ENCODE results near the gene LRRC49.

LRRC49 gene

DNA sequence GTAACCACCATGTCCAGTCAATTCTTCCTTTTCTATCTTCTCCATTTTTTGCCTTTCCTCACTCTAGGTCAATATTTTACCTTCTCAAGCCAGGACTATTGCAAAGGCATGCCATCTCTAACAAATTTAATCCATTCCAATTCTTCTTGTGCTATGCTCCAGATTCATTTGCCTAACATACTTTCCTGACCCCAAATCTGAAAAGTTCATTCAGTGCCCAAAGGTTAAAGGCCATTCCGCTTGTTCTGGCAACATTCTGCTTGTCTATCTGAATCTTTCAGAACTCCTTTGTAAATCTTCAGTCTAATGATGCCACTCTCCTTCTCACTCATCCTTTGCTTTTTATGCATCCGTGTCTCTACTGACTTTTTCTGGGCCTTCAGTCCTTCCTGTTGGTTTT, 15.9 kb upstream of the LRRC49 start:
- no peak overlapping the region for H3K27ac ChIP-seq (ENCODE audit: low read length)
- H2AFZ ChIP-seq (ENCODE audit: low read depth, low read length): no peak overlapping the region
- H3K79me2 ChIP-seq (ENCODE audit: insufficient read depth, low read length): no peaks in the 10 kb centered on the region
- peaks cover 2% of the 10 kb centered on the region for H3K27me3 ChIP-seq (ENCODE audit: insufficient read depth, low read length, poor library complexity)
- H3K4me2 ChIP-seq (ENCODE audit: insufficient read depth, low read length): no peak overlapping the region
- TF ChIP-seq CTCF (IDR thresholded peaks at IDR 0.05; ENCODE audit: borderline replicate concordance, extremely low read depth, low read length, poor library complexity, severe bottlenecking): no peak
- H3K4me1 ChIP-seq (ENCODE audit: insufficient read depth, low read length): no peaks in the 10 kb centered on the region
- no peak overlapping the region for H3K9ac ChIP-seq (ENCODE audit: low read depth, low read length)
- H3K36me3 ChIP-seq (ENCODE audit: insufficient read depth, low read length): no peaks in the 10 kb centered on the region
- H3K4me3 ChIP-seq (ENCODE audit: low read depth in 1 of 2, low read length in 2 of 2): no peak overlapping the region
- H3K9me3 ChIP-seq (ENCODE audit: insufficient read depth, low read length, severe bottlenecking): no peaks in the 10 kb centered on the region
- no peaks in the 10 kb centered on the region for H4K20me1 ChIP-seq (ENCODE audit: insufficient read depth, low read length)
- DNase-seq: no peak
- ATAC-seq (ENCODE audit: insufficient read depth, low read depth): no peak

DNA sequence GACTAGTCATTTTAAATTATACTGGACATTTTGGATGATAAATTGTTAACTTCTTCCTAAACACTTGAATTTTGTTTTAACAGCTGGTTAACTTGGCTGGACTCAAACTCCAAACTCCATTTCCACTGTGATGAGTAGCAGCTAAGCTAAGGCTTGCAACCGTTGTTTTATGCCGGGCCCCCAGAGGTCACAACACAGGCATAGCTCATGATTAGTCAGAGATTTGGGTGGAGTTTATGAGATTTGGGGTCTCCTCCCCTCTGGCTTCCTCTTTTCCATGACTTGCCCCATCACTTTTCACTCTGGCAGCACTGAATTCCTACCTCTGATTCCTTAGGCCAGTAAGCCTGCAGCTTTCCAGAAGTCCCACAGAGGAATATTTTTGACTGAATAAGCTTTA, 13.2 kb upstream of the LRRC49 start:
- TF ChIP-seq EZH2 (IDR thresholded peaks at IDR 0.05; ENCODE audit: borderline replicate concordance, low read depth, low read length, severe bottlenecking) (no peak), CTCF (IDR thresholded peaks at IDR 0.05; ENCODE audit: borderline replicate concordance, extremely low read depth, low read length, poor library complexity, severe bottlenecking) (no peak)
- ATAC-seq (ENCODE audit: insufficient read depth, low read depth): no peak
- Histone ChIP-seq H3K9me3 (ENCODE audit: insufficient read depth, low read length, severe bottlenecking) (no peaks in the 10 kb centered on the region), H4K20me1 (ENCODE audit: insufficient read depth, low read length) (no peaks in the 10 kb centered on the region), H3K4me1 (ENCODE audit: insufficient read depth, low read length) (peaks cover 3% of the 10 kb centered on the region; the same call in 1 of the 2 replicates), H3K27ac (ENCODE audit: low read length) (no peak overlapping the region), H3K27me3 (ENCODE audit: insufficient read depth, low read length, poor library complexity) (peaks cover 2% of the 10 kb centered on the region), H3K9ac (ENCODE audit: low read depth, low read length) (no peak overlapping the region), H2AFZ (ENCODE audit: low read depth, low read length) (no peak overlapping the region), H3K4me2 (ENCODE audit: insufficient read depth, low read length) (no peak overlapping the region), H3K4me3 (ENCODE audit: low read depth in 1 of 2, low read length in 2 of 2) (no peak overlapping the region), H3K36me3 (ENCODE audit: insufficient read depth, low read length) (no peaks in the 10 kb centered on the region), H3K79me2 (ENCODE audit: insufficient read depth, low read length) (no peaks in the 10 kb centered on the region)
- DNase-seq: no peak

GRCh38 chr15:70880781-70881180, 11.8 kb upstream of the LRRC49 start:
- TF ChIP-seq EZH2 (IDR thresholded peaks at IDR 0.05; ENCODE audit: borderline replicate concordance, low read depth, low read length, severe bottlenecking): no peak
- TF ChIP-seq CTCF (IDR thresholded peaks at IDR 0.05; ENCODE audit: borderline replicate concordance, extremely low read depth, low read length, poor library complexity, severe bottlenecking): no peak
- H3K36me3 ChIP-seq (ENCODE audit: insufficient read depth, low read length): no peaks in the 10 kb centered on the region
- H3K9me3 ChIP-seq (ENCODE audit: insufficient read depth, low read length, severe bottlenecking): no peaks in the 10 kb centered on the region
- H3K4me1 ChIP-seq (ENCODE audit: insufficient read depth, low read length): peaks cover 3% of the 10 kb centered on the region; the same call in 1 of the 2 replicates
- no peak overlapping the region for H3K4me2 ChIP-seq (ENCODE audit: insufficient read depth, low read length)
- no peaks in the 10 kb centered on the region for H4K20me1 ChIP-seq (ENCODE audit: insufficient read depth, low read length)
- no peak overlapping the region for H3K27ac ChIP-seq (ENCODE audit: low read length)
- no peak for DNase-seq
- no peak overlapping the region for H3K9ac ChIP-seq (ENCODE audit: low read depth, low read length)
- H3K79me2 ChIP-seq (ENCODE audit: insufficient read depth, low read length): no peaks in the 10 kb centered on the region
- no peaks in the 10 kb centered on the region for H3K27me3 ChIP-seq (ENCODE audit: insufficient read depth, low read length, poor library complexity)
- ATAC-seq (ENCODE audit: insufficient read depth, low read depth): no peak
- no peak overlapping the region for H3K4me3 ChIP-seq (ENCODE audit: low read depth in 1 of 2, low read length in 2 of 2)
- H2AFZ ChIP-seq (ENCODE audit: low read depth, low read length): no peak overlapping the region

DNA sequence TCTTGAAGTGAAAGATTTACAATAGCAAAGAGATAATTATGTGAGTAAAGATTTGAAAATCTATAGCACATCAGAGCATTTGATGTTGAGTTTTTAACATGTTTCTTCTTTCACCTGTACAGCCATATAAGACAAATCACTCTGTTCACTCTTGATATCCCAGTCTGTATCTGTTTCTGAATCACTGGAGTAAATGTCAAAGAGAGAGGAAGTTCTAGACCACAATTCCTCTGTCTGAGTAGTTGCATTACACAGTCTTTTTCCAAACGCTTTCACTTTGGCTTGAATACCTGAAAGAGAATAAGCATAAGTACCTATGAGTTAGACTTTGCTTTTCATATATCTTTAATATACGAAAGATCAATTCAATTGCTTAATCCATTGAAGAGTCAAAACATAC, 10.3 kb upstream of the LRRC49 start:
- Histone ChIP-seq H3K27ac (ENCODE audit: low read length) (no peak overlapping the region), H3K79me2 (ENCODE audit: insufficient read depth, low read length) (no peaks in the 10 kb centered on the region), H3K36me3 (ENCODE audit: insufficient read depth, low read length) (no peaks in the 10 kb centered on the region), H3K27me3 (ENCODE audit: insufficient read depth, low read length, poor library complexity) (no peaks in the 10 kb centered on the region), H3K4me2 (ENCODE audit: insufficient read depth, low read length) (no peak overlapping the region), H3K9me3 (ENCODE audit: insufficient read depth, low read length, severe bottlenecking) (no peaks in the 10 kb centered on the region), H3K9ac (ENCODE audit: low read depth, low read length) (no peak overlapping the region), H2AFZ (ENCODE audit: low read depth, low read length) (no peak overlapping the region), H3K4me1 (ENCODE audit: insufficient read depth, low read length) (peaks cover 3% of the 10 kb centered on the region; the same call in 1 of the 2 replicates), H4K20me1 (ENCODE audit: insufficient read depth, low read length) (no peaks in the 10 kb centered on the region), H3K4me3 (ENCODE audit: low read depth in 1 of 2, low read length in 2 of 2) (no peak overlapping the region)
- ATAC-seq (ENCODE audit: insufficient read depth, low read depth): no peak
- TF ChIP-seq CTCF (IDR thresholded peaks at IDR 0.05; ENCODE audit: borderline replicate concordance, extremely low read depth, low read length, poor library complexity, severe bottlenecking) (no peak), EZH2 (IDR thresholded peaks at IDR 0.05; ENCODE audit: borderline replicate concordance, low read depth, low read length, severe bottlenecking) (no peak)
- no peak for DNase-seq

Data from DND-41 (cell line).